Measurements from ENCODE around the gene ADCY9.

The ADCY9 gene

DNA sequence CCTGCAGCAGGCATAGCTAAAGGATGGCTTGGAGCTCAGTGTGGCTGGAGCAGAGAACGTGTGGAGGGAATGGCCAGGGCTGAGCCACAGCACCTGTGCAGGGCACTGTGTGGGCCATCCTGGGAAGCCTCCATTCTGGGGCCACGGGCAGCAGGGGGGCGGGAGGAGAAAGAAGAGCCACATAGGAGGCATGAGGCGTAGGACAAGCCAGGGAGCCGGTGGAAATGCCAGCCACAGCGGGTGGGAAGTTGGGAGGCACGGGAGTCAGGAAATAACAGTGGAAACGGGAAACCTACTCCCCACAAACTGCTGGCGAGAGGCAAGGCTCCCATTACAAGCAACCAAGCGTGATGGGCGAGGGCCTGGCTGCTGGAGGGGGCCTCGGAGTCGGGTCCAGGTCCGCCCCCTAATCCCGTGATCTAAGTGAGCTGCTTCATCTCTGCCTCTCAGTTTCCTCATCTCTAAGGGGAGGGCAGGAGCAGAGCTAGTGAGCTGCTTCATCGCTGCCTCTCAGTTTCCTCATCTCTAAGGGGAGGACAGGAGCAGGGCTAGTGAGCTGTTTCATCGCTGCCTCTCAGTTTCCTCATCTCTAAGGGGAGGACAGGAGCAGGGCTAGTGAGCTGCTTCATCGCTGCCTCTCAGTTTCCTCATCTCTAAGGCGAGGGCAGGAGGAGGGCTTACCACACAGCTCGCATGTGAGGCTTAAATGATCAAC, 104.9 kb downstream of the ADCY9 start (continued):
- TF ChIP-seq ZNF302 (tag by site-specific recombination; IDR thresholded peaks at IDR 0.05; ENCODE audit: low read depth), result no peak
- no peak for TF ChIP-seq SCRT1 (tag by site-specific recombination; IDR thresholded peaks at IDR 0.05; ENCODE audit: borderline replicate concordance)
- TF ChIP-seq ZNF354C (tag by site-specific recombination; IDR thresholded peaks at IDR 0.05; ENCODE audit: borderline replicate concordance, low read depth), result no peak
- TF ChIP-seq ZNF561 (tag by site-specific recombination; IDR thresholded peaks at IDR 0.05; ENCODE audit: borderline replicate concordance), result no peak
- TF ChIP-seq ZNF521 (tag by site-specific recombination; IDR thresholded peaks at IDR 0.05), result no peak
- TF ChIP-seq YY2 (tag by site-specific recombination; IDR thresholded peaks at IDR 0.05), result no peak
- TF ChIP-seq BCL11B (tag by site-specific recombination; IDR thresholded peaks at IDR 0.05; ENCODE audit: low read depth), result no peak
- no peak for TF ChIP-seq ZNF311 (tag by site-specific recombination; IDR thresholded peaks at IDR 0.05; ENCODE audit: borderline replicate concordance)

DNA sequence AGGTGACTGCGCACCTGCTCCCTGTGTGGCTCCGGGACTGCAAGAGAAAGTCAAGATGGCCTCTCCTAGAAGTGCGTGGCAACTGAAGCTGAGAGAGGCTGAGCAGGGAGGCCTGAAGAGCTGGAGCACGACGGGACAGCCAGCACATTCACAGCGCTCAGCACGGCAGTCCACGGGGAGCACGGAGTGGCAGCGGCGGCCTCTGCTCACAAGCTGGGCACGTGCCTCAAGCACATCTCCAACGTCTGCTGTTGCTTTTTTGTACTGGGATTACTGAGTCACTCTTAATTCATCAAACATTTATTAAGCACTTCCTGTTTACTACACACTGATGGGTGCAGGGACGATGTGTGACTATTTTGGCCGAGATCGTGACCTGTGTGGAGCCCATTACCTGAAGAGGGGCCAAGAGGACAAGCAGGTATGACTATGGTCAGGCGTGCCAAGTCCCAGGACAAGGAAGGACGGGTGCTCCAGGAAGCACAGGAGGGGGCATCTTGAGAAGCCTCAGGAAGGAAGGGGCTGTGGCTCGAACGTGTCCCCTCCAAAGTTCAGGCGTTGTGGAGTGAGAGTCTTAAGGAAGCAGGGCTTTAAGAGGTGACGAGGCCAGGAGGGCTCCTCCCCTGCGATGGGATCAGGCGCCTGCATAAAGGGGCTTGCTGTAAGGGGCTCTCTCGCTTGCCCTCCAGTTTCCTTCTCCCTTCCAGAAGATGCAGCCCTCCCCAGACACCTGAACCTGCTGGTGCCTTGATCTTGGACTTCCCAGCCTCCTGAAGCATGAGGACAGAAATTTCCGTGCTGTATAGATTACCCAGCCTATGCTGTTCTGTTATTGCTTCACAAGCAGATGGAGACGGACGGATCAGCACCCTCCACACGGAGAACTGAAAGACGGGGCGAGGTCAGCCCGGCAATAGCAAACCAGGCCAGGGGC, 105.8 kb downstream of the ADCY9 start:
- POLR2A ChIA-PET, result interaction anchor here (1.0 kb wide), 1 partner anchor 11 kb away, joined by 4 read pairs; no protein-coding TSS in a partner anchor
- H3K9me3 ChIP-seq (ENCODE audit: control insufficient read depth, insufficient read depth, low read depth, low read length), result no peaks in the 10 kb centered on the region
- H3K4me3 ChIP-seq (ENCODE audit: low read depth, low read length), result no peak overlapping the region
- CTCF ChIA-PET, result interaction anchor here (0.7 kb wide), 1 partner anchor 522 kb away, joined by 3 read pairs; no protein-coding TSS in a partner anchor
- no peaks in the 10 kb centered on the region for H3K36me3 ChIP-seq (ENCODE audit: control insufficient read depth in 2 of 2, insufficient read depth in 1 of 2, low read length in 2 of 2)
- peaks cover 3% of the 10 kb centered on the region for H3K4me1 ChIP-seq (ENCODE audit: control insufficient read depth, insufficient read depth, low read length)
- H3K27ac ChIP-seq (ENCODE audit: extremely low read depth, low read depth, low read length), result no peak overlapping the region
- TF ChIP-seq, protein P1, sequence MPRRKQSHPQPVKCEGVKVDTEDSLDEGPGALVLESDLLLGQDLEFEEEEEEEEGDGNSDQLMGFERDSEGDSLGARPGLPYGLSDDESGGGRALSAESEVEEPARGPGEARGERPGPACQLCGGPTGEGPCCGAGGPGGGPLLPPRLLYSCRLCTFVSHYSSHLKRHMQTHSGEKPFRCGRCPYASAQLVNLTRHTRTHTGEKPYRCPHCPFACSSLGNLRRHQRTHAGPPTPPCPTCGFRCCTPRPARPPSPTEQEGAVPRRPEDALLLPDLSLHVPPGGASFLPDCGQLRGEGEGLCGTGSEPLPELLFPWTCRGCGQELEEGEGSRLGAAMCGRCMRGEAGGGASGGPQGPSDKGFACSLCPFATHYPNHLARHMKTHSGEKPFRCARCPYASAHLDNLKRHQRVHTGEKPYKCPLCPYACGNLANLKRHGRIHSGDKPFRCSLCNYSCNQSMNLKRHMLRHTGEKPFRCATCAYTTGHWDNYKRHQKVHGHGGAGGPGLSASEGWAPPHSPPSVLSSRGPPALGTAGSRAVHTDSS (tag by site-specific recombination; IDR thresholded peaks at IDR 0.05), result no peak
- no peak for TF ChIP-seq EGR2 (tag by site-specific recombination; IDR thresholded peaks at IDR 0.05; ENCODE audit: low read depth)
- TF ChIP-seq, protein P2, sequence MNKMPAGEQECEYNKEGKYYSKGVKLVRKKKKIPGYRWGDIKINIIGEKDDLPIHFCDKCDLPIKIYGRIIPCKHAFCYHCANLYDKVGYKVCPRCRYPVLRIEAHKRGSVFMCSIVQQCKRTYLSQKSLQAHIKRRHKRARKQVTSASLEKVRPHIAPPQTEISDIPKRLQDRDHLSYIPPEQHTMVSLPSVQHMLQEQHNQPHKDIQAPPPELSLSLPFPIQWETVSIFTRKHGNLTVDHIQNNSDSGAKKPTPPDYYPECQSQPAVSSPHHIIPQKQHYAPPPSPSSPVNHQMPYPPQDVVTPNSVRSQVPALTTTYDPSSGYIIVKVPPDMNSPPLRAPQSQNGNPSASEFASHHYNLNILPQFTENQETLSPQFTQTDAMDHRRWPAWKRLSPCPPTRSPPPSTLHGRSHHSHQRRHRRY (tag by site-specific recombination; IDR thresholded peaks at IDR 0.05), result no peak
- TF ChIP-seq HOXC10 (CRISPR knock-in tag; IDR thresholded peaks at IDR 0.05), result no peak
- TF ChIP-seq, protein P3, sequence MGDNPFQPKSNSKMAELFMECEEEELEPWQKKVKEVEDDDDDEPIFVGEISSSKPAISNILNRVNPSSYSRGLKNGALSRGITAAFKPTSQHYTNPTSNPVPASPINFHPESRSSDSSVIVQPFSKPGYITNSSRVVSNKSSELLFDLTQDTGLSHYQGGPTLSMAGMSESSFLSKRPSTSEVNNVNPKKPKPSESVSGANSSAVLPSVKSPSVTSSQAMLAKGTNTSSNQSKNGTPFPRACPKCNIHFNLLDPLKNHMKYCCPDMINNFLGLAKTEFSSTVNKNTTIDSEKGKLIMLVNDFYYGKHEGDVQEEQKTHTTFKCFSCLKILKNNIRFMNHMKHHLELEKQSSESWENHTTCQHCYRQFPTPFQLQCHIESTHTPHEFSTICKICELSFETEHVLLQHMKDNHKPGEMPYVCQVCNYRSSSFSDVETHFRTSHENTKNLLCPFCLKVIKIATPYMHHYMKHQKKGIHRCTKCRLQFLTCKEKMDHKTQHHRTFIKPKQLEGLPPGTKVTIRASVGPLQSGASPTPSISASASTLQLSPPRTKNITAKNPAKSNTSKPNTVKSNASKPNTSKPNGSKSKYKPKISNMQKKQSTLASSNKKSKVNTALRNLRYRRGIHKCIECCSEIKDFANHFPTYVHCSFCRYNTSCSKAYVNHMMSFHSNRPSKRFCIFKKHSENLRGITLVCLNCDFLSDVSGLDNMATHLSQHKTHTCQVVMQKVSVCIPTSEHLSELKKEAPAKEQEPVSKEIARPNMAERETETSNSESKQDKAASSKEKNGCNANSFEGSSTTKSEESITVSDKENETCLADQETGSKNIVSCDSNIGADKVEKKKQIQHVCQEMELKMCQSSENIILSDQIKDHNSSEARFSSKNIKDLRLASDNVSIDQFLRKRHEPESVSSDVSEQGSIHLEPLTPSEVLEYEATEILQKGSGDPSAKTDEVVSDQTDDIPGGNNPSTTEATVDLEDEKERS (tag by site-specific recombination; IDR thresholded peaks at IDR 0.05), result no peak
- no peak for TF ChIP-seq ZNF654 (tag by site-specific recombination; IDR thresholded peaks at IDR 0.05; ENCODE audit: low read depth)
- TF ChIP-seq ZNF324 (tag by site-specific recombination; IDR thresholded peaks at IDR 0.05), result no peak
- no peak for TF ChIP-seq SCRT2 (tag by site-specific recombination; IDR thresholded peaks at IDR 0.05)
- TF ChIP-seq, protein P4, sequence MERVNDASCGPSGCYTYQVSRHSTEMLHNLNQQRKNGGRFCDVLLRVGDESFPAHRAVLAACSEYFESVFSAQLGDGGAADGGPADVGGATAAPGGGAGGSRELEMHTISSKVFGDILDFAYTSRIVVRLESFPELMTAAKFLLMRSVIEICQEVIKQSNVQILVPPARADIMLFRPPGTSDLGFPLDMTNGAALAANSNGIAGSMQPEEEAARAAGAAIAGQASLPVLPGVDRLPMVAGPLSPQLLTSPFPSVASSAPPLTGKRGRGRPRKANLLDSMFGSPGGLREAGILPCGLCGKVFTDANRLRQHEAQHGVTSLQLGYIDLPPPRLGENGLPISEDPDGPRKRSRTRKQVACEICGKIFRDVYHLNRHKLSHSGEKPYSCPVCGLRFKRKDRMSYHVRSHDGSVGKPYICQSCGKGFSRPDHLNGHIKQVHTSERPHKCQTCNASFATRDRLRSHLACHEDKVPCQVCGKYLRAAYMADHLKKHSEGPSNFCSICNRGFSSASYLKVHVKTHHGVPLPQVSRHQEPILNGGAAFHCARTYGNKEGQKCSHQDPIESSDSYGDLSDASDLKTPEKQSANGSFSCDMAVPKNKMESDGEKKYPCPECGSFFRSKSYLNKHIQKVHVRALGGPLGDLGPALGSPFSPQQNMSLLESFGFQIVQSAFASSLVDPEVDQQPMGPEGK (tag by site-specific recombination; IDR thresholded peaks at IDR 0.05), result no peak
- TF ChIP-seq, protein P5, sequence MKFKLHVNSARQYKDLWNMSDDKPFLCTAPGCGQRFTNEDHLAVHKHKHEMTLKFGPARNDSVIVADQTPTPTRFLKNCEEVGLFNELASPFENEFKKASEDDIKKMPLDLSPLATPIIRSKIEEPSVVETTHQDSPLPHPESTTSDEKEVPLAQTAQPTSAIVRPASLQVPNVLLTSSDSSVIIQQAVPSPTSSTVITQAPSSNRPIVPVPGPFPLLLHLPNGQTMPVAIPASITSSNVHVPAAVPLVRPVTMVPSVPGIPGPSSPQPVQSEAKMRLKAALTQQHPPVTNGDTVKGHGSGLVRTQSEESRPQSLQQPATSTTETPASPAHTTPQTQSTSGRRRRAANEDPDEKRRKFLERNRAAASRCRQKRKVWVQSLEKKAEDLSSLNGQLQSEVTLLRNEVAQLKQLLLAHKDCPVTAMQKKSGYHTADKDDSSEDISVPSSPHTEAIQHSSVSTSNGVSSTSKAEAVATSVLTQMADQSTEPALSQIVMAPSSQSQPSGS (tag by site-specific recombination; IDR thresholded peaks at IDR 0.05; ENCODE audit: low read depth), result no peak
- no peak for TF ChIP-seq ZNF140 (tag by site-specific recombination; IDR thresholded peaks at IDR 0.05)
- TF ChIP-seq ZNF274 (IDR thresholded peaks at IDR 0.05; ENCODE audit: low read length), result no peak
- TF ChIP-seq ZNF274 (tag by site-specific recombination; IDR thresholded peaks at IDR 0.05; ENCODE audit: borderline replicate concordance), result no peak
- TF ChIP-seq, protein P6, sequence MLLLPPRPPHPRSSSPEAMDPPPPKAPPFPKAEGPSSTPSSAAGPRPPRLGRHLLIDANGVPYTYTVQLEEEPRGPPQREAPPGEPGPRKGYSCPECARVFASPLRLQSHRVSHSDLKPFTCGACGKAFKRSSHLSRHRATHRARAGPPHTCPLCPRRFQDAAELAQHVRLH (tag by site-specific recombination; IDR thresholded peaks at IDR 0.05), result no peak
- TF ChIP-seq ZNF747 (tag by site-specific recombination; IDR thresholded peaks at IDR 0.05), result no peak
- no peak for TF ChIP-seq ZNF843 (tag by site-specific recombination; IDR thresholded peaks at IDR 0.05)
- TF ChIP-seq ZNF341 (tag by site-specific recombination; IDR thresholded peaks at IDR 0.05; ENCODE audit: low read depth), result no peak
